ENCODE measurements around the gene EFHC1.

Gene EFHC1

GRCh38 chr6:52502306-52503029, 82.3 kb downstream of the EFHC1 start:
- DNase-seq (ENCODE audit: low read depth in 2 of 2): no peak

GRCh38 chr6:52503323-52503747, 83.2 kb downstream of the EFHC1 start:
- DNase-seq (ENCODE audit: low read depth in 2 of 2): no peak

GRCh38 chr6:52503851-52504781, 84.0 kb downstream of the EFHC1 start:
- DNase-seq (ENCODE audit: low read depth in 2 of 2): no peak

GRCh38 chr6:52504782-52505136, 84.6 kb downstream of the EFHC1 start:
- DNase-seq (ENCODE audit: low read depth in 2 of 2): no peak

- DNase-seq (ENCODE audit: low read depth in 2 of 2): no peak
Observed at GRCh38 chr6:52505726-52506409, 85.7 kb downstream of the EFHC1 start.

- no peak for DNase-seq (ENCODE audit: low read depth in 2 of 2)
Observed at GRCh38 chr6:52506476-52506875, 86.3 kb downstream of the EFHC1 start.

GRCh38 chr6:52507557-52508260, 87.6 kb downstream of the EFHC1 start:
- DNase-seq (ENCODE audit: low read depth in 2 of 2): no peak

GRCh38 chr6:52508261-52508739, 88.2 kb downstream of the EFHC1 start:
- no peak for DNase-seq (ENCODE audit: low read depth in 2 of 2)

GRCh38 chr6:52509281-52510212, 89.4 kb downstream of the EFHC1 start:
- no peak for DNase-seq (ENCODE audit: low read depth in 2 of 2)

- no peak for DNase-seq (ENCODE audit: low read depth in 2 of 2)
Observed at GRCh38 chr6:52510213-52510562, 90.0 kb downstream of the EFHC1 start.

- no peak for DNase-seq (ENCODE audit: low read depth in 2 of 2)
Observed at GRCh38 chr6:52511163-52511562, 91.0 kb downstream of the EFHC1 start.

- no peak for DNase-seq (ENCODE audit: low read depth in 2 of 2)
Observed at GRCh38 chr6:52511572-52512151, 91.5 kb downstream of the EFHC1 start.

- no peak for DNase-seq (ENCODE audit: low read depth in 2 of 2)
Observed at GRCh38 chr6:52512199-52512598, 92.1 kb downstream of the EFHC1 start.

- no peak for DNase-seq (ENCODE audit: low read depth in 2 of 2)
Observed at GRCh38 chr6:52513464-52513863, 93.3 kb downstream of the EFHC1 start.

- DNase-seq (ENCODE audit: low read depth in 2 of 2): no peak
Observed at GRCh38 chr6:52513896-52514295, 93.8 kb downstream of the EFHC1 start.

- no peak for DNase-seq (ENCODE audit: low read depth in 2 of 2)
Observed at GRCh38 chr6:52514514-52514913, 94.4 kb downstream of the EFHC1 start.

- no peak for DNase-seq (ENCODE audit: low read depth in 2 of 2)
Observed at GRCh38 chr6:52515219-52515960, 95.2 kb downstream of the EFHC1 start.

- no peak for DNase-seq (ENCODE audit: low read depth in 2 of 2)
Observed at GRCh38 chr6:52516269-52516668, 96.1 kb downstream of the EFHC1 start.

- DNase-seq (ENCODE audit: low read depth in 2 of 2): no peak
Observed at GRCh38 chr6:52516943-52517342, 96.8 kb downstream of the EFHC1 start.
